Measurements from ENCODE around the gene ITPR2. TPM values are rescaled to one million over a fixed set of nuclear protein-coding genes. Genes with fewer than 3 reads are reported as not detected.

The ITPR2 gene
- polyA plus RNA-seq, 1 experiment, result 3.4 TPM

- Histone ChIP-seq H3K4me3 (ENCODE audit: low read depth, low read length) (no peak overlapping the region), H3K27me3 (ENCODE audit: control insufficient read depth, insufficient read depth, low read length) (no peaks in the 10 kb centered on the region), H3K27ac (ENCODE audit: low read depth, low read length) (no peak overlapping the region), H3K9me3 (ENCODE audit: control insufficient read depth, insufficient read depth, low read length) (no peaks in the 10 kb centered on the region)
- ChIA-PET CTCF (no interaction called here), POLR2A (no interaction called here)
- no peak for DNase-seq (ENCODE audit: low read depth, low spot score)
- no peak for TF ChIP-seq CTCF (IDR thresholded peaks at IDR 0.05; ENCODE audit: low read depth, low read length)
These were observed 268.6 kb downstream of the ITPR2 start for GRCh38 chr12:26564391-26564790.

GRCh38 chr12:26563552-26563951, 269.4 kb downstream of the ITPR2 start:
- POLR2A ChIA-PET, result no interaction called here
- TF ChIP-seq CTCF (IDR thresholded peaks at IDR 0.05; ENCODE audit: low read depth, low read length), result no peak
- CTCF ChIA-PET, result no interaction called here
- no peaks in the 10 kb centered on the region for H3K9me3 ChIP-seq (ENCODE audit: control insufficient read depth, insufficient read depth, low read length)
- H3K27ac ChIP-seq (ENCODE audit: low read depth, low read length), result no peak overlapping the region
- no peaks in the 10 kb centered on the region for H3K27me3 ChIP-seq (ENCODE audit: control insufficient read depth, insufficient read depth, low read length)
- DNase-seq (ENCODE audit: low read depth, low spot score), result no peak
- H3K4me3 ChIP-seq (ENCODE audit: low read depth, low read length), result no peak overlapping the region

DNA sequence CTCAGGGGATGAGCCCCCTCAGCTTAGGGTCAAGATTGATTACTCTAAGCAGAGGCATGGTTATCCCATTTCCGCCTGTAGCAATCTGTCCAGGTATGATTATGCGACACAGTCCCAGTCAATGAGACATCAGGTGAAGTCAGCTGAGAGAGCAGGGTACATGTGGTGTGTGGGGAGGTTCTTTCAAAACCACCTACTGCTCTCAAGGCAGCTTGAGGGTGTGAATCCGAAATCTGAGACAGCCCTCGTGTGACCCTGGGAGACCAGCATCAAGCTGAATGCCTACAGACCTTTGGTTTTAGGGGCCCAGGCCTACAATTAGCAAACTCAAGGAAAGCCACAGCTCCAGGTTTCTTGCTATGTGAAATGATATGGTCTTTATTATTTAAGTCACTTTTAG, 275.7 kb downstream of the ITPR2 start:
- Histone ChIP-seq H3K27me3 (ENCODE audit: control insufficient read depth, insufficient read depth, low read length) (no peaks in the 10 kb centered on the region), H3K27ac (ENCODE audit: low read depth, low read length) (no peak overlapping the region), H3K9me3 (ENCODE audit: control insufficient read depth, insufficient read depth, low read length) (no peaks in the 10 kb centered on the region), H3K4me3 (ENCODE audit: low read depth, low read length) (no peak overlapping the region)
- no peak for DNase-seq (ENCODE audit: low read depth, low spot score)
- ChIA-PET CTCF (no interaction called here), POLR2A (no interaction called here)
- TF ChIP-seq CTCF (IDR thresholded peaks at IDR 0.05; ENCODE audit: low read depth, low read length), result no peak

GRCh38 chr12:26556916-26557315, 276.1 kb downstream of the ITPR2 start:
- no peak overlapping the region for H3K4me3 ChIP-seq (ENCODE audit: low read depth, low read length)
- no peak for TF ChIP-seq CTCF (IDR thresholded peaks at IDR 0.05; ENCODE audit: low read depth, low read length)
- CTCF ChIA-PET, result no interaction called here
- H3K9me3 ChIP-seq (ENCODE audit: control insufficient read depth, insufficient read depth, low read length), result no peaks in the 10 kb centered on the region
- H3K27ac ChIP-seq (ENCODE audit: low read depth, low read length), result no peak overlapping the region
- POLR2A ChIA-PET, result no interaction called here
- DNase-seq (ENCODE audit: low read depth, low spot score), result no peak
- H3K27me3 ChIP-seq (ENCODE audit: control insufficient read depth, insufficient read depth, low read length), result no peaks in the 10 kb centered on the region

GRCh38 chr12:26555139-26555538, 277.9 kb downstream of the ITPR2 start:
- no peaks in the 10 kb centered on the region for H3K9me3 ChIP-seq (ENCODE audit: control insufficient read depth, insufficient read depth, low read length)
- no peak overlapping the region for H3K4me3 ChIP-seq (ENCODE audit: low read depth, low read length)
- CTCF ChIA-PET, result no interaction called here
- DNase-seq (ENCODE audit: low read depth, low spot score), result no peak
- POLR2A ChIA-PET, result no interaction called here
- H3K27ac ChIP-seq (ENCODE audit: low read depth, low read length), result no peak overlapping the region
- TF ChIP-seq CTCF (IDR thresholded peaks at IDR 0.05; ENCODE audit: low read depth, low read length), result no peak
- H3K27me3 ChIP-seq (ENCODE audit: control insufficient read depth, insufficient read depth, low read length), result no peaks in the 10 kb centered on the region
